Fibroblast of villous mesenchyme (primary cell): ENCODE measurements around the gene MYCN. TPM values are rescaled to one million over a fixed set of nuclear protein-coding genes. Genes with fewer than 3 reads are reported as not detected.

ENCODE experiments used
- DNase-seq: peaks from one replicate; pipeline ENCODE4 v3.0.0-alpha.2; 2010; ENCODE audit warnings: low read depth
- H3K4me3 ChIP-seq: 2 replicates; pipeline ENCODE4 v1.5.1; 2011; ENCODE audit warnings: low read depth, mild to moderate bottlenecking, low read length
- total RNA-seq: library from RNA; depleted of rRNA; stranded (reverse); fragments of >200 nt; gene quantifications from 2 replicates; pipeline ENCODE4 v1.2.3, GENCODE V29; 2012
- TF ChIP-seq, protein P1 (sequence below): IDR thresholded peaks from 2 replicates; pipeline ENCODE4 v1.5.1; 2012; ENCODE audit warnings: low read depth, mild to moderate bottlenecking, low read length; ENCODE audit not compliant: insufficient read depth

Gene MYCN
- total RNA-seq, 1 donor = under 0.01 TPM

DNA sequence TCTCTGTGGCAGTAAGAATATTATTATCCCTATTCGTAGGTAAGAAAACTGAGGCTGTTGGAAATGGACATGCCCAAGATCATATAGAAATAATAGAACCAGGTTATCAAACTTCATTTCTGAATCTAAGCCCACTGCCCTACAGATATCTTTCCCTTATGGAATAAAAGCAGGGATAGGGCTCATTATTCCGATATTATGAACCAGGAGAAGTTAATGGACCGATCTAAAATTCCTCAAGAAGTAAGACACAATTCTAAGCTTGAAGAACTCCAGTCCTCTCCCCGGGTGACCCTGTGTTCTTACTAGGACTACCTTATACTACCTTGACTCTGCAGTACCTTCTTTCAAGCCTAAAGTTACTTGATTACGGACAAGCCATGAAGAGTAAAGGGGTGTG lies 8.4 kb upstream of the MYCN start:
- no peak for DNase-seq
- TF ChIP-seq, protein P1, sequence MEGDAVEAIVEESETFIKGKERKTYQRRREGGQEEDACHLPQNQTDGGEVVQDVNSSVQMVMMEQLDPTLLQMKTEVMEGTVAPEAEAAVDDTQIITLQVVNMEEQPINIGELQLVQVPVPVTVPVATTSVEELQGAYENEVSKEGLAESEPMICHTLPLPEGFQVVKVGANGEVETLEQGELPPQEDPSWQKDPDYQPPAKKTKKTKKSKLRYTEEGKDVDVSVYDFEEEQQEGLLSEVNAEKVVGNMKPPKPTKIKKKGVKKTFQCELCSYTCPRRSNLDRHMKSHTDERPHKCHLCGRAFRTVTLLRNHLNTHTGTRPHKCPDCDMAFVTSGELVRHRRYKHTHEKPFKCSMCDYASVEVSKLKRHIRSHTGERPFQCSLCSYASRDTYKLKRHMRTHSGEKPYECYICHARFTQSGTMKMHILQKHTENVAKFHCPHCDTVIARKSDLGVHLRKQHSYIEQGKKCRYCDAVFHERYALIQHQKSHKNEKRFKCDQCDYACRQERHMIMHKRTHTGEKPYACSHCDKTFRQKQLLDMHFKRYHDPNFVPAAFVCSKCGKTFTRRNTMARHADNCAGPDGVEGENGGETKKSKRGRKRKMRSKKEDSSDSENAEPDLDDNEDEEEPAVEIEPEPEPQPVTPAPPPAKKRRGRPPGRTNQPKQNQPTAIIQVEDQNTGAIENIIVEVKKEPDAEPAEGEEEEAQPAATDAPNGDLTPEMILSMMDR = no peak
- no peak overlapping the region for H3K4me3 ChIP-seq

DNA sequence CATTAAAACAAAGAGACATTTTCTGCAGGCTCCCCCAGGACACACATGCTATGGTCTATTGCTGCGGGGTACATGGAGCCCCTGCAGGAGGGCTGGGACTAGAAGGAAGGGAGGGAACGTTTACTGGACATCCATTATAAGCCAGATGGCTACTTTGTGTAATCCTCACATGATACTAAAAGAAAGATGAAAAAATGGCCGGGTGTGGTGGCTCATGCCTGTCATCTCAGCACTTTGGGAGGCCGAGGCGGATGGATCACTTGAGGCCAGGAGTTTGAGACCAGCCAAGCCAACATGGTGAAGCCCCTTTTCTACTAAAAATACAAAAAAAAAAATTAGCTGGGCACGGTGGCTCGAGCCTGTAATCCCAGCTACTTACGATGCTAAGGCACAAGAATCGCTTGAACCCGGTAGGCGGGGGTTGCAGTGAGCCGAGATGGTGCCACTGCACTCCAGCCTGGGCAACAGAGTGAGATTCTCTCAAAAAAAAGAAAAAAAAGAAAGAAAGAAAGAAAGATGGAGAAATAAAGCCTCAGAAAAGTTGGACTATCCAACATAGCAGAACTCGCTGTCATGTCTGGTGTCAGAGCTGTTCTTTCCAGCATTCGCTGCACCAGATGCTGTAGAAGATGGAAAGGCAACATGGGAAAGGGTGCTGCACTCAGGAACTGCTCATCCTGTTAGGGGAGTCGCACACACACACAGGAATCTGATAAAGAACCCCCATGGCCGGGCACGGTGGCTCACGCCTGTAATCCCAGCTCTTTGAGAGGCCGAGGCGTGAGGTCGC lies 7.8 kb upstream of the MYCN start:
- TF ChIP-seq, protein P1 = no peak
- H3K4me3 ChIP-seq = no peak overlapping the region
- DNase-seq = no peak

DNA sequence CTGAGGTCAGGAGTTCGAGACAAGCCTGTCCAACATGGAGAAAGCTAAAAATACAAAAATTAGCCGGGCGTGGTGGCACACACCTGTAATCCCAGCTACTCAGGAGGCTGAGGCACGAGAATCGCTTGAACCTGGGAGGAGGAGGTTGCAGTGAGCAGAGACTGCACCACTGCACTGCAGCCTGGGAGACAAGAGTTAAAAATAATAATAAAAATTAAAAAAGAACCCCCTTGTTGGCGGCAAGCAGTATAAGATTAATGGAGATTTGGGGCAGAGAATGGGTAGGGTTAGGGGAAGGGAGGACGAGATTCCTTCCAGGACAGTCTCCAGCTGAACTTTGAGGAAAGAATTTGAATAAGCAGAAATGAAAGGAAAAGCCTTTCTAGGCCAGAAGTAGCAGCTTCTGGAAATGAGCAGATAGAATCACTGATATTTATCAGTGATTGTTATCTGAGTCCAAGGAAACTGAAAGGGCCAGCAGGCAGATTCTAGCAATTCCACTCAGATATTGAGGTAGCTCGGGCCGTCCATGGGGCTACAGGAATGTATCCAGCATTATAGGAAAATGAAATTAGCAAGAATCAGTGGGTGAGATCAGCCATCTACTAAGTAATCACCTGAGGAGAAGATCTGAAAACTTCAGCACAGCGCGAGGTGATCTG lies 7.0 kb upstream of the MYCN start:
- TF ChIP-seq, protein P1 = no peak
- DNase-seq = no peak
- no peak overlapping the region for H3K4me3 ChIP-seq

DNA sequence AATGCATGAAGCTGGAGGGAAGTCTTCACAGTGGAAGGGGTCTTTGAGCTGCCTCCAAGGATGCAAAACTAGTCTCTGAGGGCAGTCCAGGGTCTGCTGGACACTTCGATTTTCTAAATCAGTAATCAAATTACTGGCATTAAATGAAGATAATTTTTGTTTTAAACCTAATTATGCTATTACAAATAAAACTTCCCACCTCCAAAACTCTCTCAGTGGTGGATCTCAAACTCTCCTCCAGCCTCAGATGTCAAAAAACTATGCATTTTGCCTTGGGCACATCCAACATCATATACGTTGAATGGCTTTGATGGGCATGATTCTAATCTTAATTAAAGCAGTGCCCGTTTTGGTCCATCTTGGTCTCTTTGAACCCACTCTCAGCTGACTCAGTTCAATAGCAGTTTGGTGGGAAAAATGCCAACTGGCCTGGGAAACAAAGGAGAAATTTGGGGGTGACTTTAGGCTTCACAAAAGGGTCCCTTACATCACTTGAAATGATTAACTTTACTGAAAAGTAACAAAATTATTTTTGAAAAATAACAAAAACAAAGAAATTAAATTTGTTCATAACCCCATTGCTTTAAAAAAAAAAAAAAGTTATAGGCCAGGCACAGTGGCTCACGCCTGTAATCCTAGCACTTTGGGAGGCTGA lies 5.9 kb upstream of the MYCN start:
- TF ChIP-seq, protein P1 = no peak
- H3K4me3 ChIP-seq = no peak overlapping the region
- DNase-seq = no peak

DNA sequence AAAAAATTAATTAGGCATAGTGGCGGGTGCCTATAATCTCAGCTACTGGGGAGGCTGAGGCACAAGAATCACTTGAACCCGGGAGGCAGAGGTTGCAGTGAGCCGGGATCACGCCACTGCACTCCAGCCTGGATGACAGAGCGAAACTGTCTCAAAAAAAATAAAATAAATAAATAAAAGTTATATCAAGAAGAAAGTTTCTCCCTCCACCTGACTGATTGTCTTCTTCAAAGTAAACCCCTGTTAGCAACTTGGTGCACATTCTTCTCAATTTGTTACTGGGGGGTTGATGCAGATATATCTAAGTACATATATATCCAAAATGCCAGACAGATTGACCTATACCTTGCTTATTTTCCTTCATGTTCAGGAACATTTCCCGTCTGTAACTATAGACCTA lies 5.2 kb upstream of the MYCN start:
- DNase-seq = no peak
- H3K4me3 ChIP-seq = no peak overlapping the region
- TF ChIP-seq, protein P1 = no peak

DNA sequence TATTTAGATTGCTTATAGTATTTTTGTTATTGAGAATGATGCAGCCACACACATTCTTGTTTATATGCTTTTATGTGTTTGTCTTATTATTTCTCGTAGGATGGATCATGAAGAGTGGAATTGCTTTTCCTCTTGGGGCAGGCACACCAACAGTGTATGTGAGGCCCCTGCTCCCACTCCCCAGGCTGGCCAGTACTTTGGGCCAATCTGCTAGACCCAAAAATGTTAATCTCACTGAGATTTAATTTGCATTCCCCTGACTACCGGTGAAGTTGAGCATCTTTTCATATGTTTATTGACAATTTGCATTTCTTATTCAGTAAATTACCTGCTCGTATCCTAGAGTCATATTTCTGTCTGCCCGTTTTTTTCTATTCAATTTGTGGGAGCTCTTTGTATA lies 4.7 kb upstream of the MYCN start:
- no peak overlapping the region for H3K4me3 ChIP-seq
- TF ChIP-seq, protein P1 = no peak
- no peak for DNase-seq
